NT2/D1 (cell line): ENCODE measurements around the gene SNRPA1.

Source experiments
- SUZ12 ChIP-seq: IDR thresholded peaks from 2 replicates; pipeline ENCODE4 v1.6.1; 2011; ENCODE audit not compliant: insufficient read length, insufficient read depth; ENCODE audit errors: extremely low read depth
- YY1 ChIP-seq: IDR thresholded peaks from 2 replicates; pipeline ENCODE4 v1.6.1; 2011; ENCODE audit not compliant: insufficient read length, insufficient read depth
- ZNF274 ChIP-seq: IDR thresholded peaks from 2 replicates; pipeline ENCODE4 v1.6.1; 2011; ENCODE audit warnings: mild to moderate bottlenecking, low read depth, low read length

DNA sequence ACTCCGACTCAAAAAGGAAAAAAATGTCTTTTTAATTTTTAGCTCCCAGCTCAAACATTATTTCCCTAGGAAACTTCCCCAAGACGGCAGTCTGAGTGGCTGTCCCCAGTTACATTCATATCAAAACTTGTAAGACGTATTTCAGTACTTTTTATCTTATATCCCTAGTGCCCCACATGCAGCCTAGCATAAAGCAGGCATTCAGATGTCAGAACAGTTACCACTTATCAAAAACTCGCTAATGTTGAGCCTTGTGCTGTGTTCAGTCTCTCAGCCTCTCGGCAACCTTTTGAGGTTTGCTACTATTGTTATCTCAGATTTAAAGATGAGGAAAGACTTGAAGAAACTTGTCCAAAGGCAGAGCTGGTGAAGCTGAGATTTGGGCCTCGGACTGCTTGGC, 11.1 kb downstream of the SNRPA1 start:
- TF ChIP-seq YY1 (no peak), ZNF274 (no peak), SUZ12 (no peak)
